ENCODE results near the gene C10orf53.

The C10orf53 gene

GRCh38 chr10:49679480-49679893 is at the start of gene C10orf53:
C10orf53 (plus strand) TSS chr10:49679651; CDS start chr10:49679698, 47 bp downstream.
- DNase-seq, result no peak

GRCh38 chr10:49631975-49632374 is 47.5 kb upstream of the C10orf53 start:
- DNase-seq, result no peak

GRCh38 chr10:49632406-49633317 is 46.8 kb upstream of the C10orf53 start:
- no peak for DNase-seq

GRCh38 chr10:49633327-49634068 is 46.0 kb upstream of the C10orf53 start:
- DNase-seq, result no peak

- no peak for DNase-seq
Observed at GRCh38 chr10:49634069-49634660, 45.3 kb upstream of the C10orf53 start.

GRCh38 chr10:49642311-49642710 is 37.1 kb upstream of the C10orf53 start:
- no peak for DNase-seq

GRCh38 chr10:49643241-49644034 is 36.0 kb upstream of the C10orf53 start:
- DNase-seq, result no peak

GRCh38 chr10:49644035-49644646 is 35.3 kb upstream of the C10orf53 start:
- DNase-seq, result no peak

GRCh38 chr10:49645417-49645816 is 34.0 kb upstream of the C10orf53 start:
- no peak for DNase-seq

- DNase-seq, result no peak
Observed at GRCh38 chr10:49645871-49646870, 33.3 kb upstream of the C10orf53 start.

- DNase-seq, result no peak
Observed at GRCh38 chr10:49647554-49647953, 31.9 kb upstream of the C10orf53 start.

- no peak for DNase-seq
Observed at GRCh38 chr10:49647985-49648795, 31.3 kb upstream of the C10orf53 start.

GRCh38 chr10:49649294-49649693 is 30.2 kb upstream of the C10orf53 start:
- DNase-seq, result no peak

- no peak for DNase-seq
Observed at GRCh38 chr10:49649936-49650723, 29.3 kb upstream of the C10orf53 start.

- no peak for DNase-seq
Observed at GRCh38 chr10:49650724-49651034, 28.8 kb upstream of the C10orf53 start.

GRCh38 chr10:49651039-49651835 is 28.2 kb upstream of the C10orf53 start:
- DNase-seq, result no peak

- DNase-seq, result no peak
Observed at GRCh38 chr10:49651917-49652316, 27.5 kb upstream of the C10orf53 start.

Data from NCI-H1436 treated with DMSO at 0.1 percent for 48 hours (cell line).